Measurements from ENCODE around the gene TOMM20.
"Not testable (repeated sequence)": the region's sequence is repeated elsewhere in the genome, so short reads cannot be mapped to it uniquely, and the experiment has no call there.

Gene TOMM20

DNA sequence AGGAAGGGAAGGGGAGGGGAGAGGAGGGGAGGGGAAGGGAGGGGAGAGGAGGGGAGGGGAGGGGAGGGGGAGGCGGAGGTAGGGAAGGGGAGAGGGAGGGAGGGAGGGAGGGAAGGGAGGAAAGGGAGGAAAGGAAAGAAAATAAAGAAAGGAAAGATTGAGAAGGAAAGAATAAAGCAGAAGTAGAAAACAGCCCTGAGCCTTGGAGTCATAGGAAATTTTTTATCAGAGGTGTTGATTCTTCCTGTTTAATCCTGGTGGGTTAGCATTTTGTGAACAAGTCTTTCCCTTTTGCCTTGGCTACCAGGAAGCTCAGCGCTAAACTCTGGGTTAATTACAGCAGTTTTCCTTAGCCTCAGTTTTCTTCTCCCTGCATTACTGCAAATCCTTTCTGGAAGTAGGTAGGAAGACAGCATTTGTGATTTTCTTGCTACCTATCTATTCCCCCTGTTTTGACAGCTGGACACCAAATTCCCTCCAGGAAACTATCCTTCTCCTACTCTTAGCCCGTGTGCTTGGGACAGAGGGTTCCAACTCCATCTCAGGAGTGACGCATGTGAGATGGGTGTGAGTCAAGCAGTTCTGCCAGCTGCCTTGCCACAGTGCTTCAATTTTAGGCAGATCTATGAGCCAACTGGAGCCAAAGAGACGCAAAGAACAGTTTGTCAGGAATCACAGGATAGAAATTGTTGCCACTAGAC lies 26.9 kb downstream of the TOMM20 start:
- no peak for DNase-seq (ENCODE audit: low spot score)

DNA sequence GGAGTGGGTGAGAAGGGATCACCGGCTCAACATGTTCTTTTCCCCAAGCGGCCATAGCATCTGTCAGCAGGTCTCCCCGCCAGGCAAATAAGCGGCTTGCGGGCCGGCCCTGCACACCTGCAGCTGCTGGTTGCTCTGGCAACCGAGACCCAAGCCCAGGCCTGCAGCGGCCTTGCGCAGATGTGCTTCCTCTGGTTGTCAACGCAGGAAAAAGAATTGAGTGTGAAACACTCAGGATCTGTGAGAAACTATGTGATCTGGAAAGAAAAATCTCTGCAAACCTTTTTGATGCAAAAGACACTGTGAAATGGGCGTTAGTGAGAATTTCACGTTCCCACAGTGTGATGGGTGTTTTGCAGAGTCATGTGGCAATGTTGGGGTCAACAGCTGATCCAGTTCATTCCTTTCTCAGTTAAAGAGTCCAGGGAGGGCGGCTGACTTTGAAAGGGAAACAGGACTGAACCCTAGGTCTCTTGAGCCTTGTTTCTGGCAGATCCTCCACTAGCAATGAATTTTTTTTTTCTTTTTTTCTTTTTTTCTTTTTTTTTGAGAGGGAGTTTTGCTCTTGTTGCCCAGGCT lies 28.4 kb downstream of the TOMM20 start:
- peak; percentile 50 for DNase-seq (ENCODE audit: low spot score)

DNA sequence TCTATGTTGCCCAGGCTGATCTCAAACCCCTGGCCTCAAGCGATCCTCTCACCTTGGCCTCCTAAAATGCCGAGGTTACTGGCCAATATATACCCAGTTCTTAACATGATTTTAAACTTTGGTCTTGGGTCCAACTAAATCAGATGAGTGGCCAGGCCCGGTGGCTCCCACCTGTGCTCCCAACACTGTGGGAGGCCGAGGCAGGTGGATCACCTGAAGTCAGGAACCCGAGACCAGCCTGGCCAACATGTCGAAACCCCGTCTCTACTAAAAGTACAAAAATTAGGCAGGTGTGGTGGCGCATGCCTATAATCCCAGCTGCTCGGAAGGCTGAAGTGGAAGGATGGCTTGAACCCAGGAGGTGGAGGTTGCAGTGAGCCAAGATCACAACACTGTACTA lies 29.6 kb downstream of the TOMM20 start:
- no peak for DNase-seq (ENCODE audit: low spot score)

DNA sequence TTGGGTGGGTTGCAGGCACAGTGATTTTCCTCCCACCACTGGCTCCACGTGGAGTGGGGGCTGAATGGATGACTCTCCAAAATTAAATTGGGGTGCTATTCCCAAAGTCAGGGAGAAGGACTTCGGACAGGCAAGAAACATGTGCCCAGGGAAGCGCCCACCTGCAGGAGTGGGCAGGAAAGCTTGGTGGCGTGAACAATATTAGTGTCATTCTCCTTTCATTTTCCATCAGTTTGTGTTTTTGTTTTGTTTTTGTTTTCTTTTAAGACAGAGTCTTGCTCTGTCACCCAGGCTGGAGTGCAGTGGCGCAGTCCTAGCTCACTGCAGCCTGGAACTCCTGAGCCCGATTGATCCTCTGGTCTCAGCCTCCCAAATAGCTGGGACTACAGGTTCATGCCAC lies 30.1 kb downstream of the TOMM20 start:
- no peak for DNase-seq (ENCODE audit: low spot score)

DNA sequence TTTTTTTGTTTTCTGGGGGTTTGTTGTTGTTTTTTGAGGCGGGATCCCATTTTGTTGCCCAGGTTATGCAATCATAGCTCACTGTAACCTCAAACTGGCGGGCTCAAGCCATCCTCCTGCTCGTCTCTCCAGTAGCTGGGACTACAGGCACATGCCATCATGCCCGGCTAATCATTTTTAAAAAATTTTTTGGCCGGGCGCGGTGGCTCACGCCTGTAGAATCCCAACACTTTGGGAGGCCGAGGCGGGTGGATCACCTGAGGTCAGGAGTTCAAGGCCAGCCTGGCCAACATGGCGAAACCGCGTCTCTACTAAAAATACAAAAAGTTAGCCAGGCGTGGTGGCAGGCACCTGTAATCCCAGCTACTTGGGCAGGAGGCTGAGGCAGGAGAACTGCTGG lies 31.1 kb downstream of the TOMM20 start:
- DNase-seq (ENCODE audit: low spot score): not testable (repeated sequence)

DNA sequence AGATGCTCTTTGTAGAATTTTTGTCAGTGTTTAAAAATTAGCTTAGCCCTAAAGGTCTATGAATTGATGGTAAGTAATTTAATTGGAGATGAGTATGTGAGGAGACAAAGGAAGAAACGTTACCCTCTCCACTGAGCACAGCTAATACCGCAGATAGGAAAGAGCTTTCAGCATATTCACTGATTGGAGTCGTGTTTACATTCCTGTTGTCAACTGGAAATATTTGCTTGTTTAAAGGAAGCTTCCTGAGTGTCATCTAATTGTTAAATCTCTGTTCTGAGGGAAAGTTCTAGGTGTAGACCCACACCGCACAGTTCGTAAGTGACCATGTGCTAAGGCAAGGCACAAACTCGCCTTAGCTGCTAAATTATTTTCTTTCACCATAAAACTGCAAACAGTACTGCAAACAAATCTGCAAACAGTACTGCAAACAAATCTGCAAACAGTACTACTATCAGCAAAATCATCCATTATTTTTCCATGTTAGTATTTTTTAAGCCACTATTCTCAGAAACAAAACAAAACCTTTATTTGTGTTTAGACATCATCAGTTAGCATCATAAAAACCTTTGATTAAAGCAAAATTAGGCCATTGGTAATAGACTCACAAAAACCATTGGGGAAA lies 32.6 kb downstream of the TOMM20 start:
- DNase-seq (ENCODE audit: low spot score): no peak

DNA sequence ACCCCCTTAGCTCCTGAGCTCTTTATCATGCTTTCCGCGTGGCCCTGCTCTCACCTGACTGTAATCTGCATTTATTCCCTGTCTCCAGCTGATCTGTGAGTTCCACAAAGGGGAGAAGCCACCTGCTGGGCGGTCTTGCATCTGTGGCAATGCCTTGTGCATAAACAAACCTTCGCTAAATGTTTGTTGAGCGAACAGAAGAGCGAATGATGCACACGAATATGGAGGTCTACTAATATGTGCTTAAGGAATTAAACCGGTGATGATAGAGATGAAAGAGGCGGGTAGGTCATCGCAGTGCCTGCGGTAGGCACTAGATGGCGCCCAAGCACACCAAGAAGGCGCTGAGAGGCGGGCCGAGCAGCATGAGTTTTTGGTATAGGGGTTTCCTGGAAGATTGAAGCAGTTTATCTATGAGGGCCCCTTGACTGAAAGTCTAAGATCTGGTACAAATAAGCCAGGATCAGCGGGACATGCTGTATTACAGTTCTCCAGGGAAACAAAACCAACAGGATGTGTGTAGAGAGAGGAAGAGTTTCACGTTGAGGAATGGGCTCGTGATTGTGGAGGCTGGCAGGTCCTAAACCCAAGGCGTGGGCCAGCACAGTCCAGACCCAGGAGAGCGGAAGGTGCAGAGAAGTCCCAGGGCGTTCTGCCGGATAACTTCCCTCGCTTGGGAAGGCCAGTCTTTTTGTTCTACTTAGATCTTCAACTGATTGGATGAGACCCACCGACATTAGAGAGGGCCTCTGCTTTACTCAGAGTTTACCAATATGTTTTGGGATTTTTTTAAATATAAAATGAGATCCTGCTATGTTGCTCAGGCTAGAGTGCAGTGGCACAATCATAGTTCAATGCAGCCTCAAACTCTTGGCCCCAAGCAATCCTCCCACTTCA lies 34.7 kb downstream of the TOMM20 start:
- DNase-seq (ENCODE audit: low spot score): peak; percentile 90

DNA sequence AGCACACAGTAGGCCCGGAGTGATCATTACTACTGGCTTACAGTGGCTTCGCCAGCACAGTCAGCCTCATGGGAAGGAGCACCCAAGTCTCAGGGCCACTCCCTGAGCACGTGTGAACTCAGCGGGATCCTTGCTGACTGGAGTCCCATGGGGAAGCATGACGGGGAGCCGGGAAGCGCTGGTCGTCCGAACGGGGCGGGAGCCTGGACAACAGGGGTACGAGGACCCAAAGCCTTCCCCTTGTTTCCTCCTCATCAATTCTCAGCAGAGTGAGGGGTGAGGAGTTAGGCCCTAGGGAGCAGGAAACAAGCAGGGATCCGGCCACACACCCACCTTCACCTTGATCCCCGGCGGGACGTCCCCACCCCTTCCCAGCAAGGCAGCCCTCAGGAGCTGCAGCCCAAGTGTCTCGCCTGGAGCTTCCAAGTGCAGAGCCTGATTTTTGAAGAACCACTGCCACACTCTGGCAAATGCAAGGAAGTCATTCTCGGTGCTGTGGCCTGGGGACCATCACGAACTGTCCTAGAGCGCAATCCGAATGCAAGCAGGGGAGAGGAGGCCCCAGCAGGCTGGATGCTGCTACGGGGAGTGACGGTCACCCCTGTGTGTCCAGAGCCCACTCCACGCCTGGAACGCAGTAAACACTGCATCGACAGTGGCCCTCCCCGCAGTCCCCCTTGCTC lies 35.5 kb downstream of the TOMM20 start:
- peak; percentile 74 for DNase-seq (ENCODE audit: low spot score)

DNA sequence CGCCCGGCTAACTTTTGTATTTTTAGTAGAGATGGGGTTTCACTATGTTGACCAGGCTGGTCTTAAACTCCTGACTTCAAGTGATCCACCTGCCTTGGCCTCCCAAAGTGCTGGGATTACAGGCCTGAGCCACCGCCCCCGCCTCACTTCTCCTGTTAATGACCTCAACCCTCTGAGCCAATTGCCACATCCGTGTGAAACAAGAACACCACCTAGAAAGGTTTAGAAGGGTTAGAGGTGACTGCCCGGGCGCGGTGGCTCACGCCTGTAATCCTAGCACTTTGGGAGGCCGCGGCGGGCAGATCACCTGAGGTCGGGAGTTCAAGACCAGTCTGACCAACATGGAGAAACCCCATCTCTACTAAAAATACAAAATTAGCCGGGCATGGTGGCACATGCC lies 36.2 kb downstream of the TOMM20 start:
- DNase-seq (ENCODE audit: low spot score): not testable (repeated sequence)

DNA sequence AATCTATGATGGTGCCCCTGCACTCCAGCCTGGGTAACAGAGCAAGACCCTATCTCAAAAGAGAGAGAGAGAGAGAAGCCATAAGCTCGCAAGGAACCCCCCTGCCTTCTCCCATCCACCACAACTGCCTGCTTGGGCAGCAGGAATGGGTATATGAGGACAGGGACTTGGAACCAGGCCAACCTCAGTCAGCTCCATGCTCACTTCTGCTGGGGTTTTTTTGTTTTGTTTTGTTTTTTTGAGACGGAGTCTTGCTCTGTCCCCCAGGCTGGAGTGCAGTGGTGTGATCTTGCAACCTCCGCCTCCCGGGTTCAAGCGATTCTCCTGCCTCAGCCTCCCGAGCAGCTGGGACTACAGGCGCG lies 36.6 kb downstream of the TOMM20 start:
- not testable (repeated sequence) for DNase-seq (ENCODE audit: low spot score)

DNA sequence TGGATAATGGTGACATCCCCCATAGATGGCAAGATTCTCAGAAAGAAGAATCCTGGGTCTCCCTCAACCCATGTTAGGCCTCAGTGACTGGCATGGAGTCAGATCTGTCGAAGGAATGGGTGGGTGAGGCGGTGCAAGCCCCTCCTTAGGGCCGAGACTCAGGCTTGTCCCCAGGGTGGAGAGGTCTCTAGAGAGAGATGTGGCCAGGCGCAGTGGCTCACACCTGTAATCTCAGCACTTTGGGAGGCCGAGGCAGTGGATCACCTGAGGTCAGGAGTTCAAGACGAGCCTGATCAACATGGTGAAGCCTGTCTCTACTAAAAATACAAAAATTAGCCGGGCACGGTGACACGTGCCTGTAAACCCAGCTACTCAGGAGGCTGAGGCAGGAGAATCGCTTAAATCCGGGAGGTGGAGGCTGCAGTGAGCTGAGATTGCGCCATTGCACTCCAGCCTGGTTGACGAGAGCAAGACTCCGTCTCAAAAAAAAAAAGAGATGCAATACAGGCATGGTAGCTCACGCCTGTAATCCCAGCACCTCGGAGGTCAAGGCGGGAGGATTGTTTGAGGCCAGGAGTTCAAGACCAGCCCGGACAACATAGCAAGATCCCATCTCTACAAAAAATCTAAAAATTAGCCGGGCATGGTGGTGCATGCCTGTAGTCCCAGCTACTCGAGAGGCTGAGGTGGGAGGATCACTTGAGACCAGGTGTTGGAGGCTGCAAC lies 37.2 kb downstream of the TOMM20 start:
- not testable (repeated sequence) for DNase-seq (ENCODE audit: low spot score)

DNA sequence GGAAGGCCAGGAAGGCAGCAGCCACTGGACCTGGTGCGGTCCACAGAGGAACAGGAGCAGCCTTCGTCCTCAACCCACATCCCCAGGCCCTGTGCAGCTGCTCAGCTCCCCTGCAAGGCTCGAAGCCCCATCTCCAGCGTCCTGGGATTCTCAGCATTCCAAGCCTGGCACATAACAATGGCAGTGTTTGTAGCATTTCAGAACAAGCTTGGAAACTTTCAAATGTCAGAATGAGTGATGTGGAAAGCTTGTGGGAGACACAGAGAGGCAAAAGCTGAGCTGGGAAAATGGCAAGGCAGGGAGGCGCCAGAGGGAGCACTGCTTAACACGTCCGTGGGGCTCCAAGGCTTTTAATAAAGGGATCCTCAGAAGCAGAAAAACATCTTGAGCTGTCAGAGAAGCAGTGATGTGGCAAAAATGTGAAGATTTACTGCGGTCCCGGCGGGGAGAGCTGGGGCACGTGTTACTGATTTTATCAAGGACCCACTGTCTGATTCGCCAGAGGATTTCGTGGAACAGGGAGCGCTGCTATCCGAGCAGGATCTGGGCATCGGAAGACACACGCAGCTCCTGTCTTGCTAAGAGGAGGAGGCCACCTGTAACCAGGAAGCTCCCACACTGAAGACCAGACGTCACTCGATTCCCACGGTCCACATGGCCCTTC lies 38.1 kb downstream of the TOMM20 start:
- no peak for DNase-seq (ENCODE audit: low spot score)

DNA sequence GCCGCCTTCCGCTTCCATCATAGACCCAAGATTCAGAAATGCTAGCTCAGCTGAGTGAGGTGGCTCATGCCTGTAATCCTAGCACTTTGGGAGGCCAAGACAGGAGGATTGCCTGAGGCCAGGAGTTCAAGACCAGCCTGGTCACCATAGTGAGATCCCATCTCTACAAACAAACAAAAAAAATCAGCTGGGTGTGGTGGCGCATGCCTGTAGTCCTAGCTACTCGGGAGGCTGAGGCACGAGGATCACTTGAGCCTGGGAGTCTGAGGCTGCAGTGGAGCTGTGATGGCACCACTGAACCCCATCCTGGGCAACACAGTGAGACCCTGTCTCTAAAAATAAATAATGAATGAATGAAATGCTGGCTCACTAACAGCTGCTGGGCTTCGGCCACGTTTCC lies 39.7 kb downstream of the TOMM20 start:
- DNase-seq (ENCODE audit: low spot score): no peak

DNA sequence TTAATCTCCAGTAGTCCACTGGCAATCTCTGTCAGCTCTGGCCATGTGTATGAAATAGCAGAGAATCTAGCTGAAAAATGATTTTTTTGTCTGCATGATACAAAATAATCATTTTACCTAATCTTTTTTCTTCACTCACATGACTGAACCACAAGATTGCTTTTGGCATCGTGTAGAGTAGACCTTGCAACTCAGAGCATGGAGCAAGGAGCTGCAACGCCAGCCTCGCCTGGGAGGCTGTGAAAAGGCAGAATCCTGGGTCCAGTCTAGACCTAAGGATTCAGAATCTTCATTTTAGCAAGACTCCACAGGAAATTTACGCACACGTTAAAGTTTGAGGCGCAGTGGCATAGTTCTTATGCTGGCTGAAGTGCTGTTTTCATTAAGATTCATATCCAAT lies 40.2 kb downstream of the TOMM20 start:
- no peak for DNase-seq (ENCODE audit: low spot score)

DNA sequence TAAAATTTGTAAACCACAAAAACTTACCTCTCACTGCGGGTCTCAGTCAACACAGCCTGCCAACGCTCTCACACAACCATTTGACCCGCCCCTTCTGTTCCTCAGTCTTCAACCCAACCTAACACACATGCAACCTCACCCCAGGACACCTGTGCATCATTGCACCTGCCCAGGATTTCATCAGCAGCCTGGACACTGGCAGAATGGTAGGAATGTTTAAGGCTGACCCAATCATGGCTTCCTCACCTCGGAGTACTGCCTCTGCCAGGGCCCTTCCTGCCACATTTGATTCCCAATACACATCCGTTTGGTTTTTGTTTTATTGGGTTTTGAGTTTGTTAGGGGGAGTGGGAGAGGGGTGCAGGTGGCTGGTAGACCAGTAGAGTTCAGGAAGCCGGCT lies 40.7 kb downstream of the TOMM20 start:
- DNase-seq (ENCODE audit: low spot score): no peak

DNA sequence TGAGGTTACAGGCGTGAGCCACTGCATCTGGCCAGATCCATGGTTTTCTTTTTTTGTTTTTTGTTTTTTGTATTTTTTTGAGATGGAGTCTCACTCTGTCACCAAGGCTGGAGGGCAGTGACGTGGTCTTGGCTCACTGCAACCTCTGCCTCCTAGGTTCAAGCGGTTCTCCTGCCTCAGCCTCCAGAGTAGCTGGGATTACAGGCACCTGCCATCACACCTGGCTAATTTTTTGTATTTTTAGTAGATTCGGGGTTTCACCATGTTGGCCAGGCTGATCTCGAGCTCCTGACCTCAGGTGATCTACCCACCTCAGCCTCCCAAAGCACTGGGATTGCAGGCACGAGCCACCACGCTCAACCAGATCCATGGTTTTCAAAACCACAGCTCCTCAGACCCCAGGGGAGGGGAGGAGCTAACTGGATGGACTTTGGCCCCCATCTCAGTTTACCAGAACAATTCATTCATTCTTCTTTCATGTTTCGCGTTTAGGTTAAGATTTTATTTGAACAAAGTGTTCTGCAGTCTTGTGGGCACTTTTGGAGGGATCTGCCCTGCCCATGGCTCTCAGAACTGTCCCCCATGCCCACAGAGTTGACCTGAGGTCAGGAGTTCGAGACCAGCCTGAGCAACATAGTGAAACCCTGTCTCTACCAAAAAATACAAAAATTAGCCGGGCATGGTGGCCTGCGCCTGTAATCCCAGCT lies 43.1 kb downstream of the TOMM20 start:
- not testable (repeated sequence) for DNase-seq (ENCODE audit: low spot score)

DNA sequence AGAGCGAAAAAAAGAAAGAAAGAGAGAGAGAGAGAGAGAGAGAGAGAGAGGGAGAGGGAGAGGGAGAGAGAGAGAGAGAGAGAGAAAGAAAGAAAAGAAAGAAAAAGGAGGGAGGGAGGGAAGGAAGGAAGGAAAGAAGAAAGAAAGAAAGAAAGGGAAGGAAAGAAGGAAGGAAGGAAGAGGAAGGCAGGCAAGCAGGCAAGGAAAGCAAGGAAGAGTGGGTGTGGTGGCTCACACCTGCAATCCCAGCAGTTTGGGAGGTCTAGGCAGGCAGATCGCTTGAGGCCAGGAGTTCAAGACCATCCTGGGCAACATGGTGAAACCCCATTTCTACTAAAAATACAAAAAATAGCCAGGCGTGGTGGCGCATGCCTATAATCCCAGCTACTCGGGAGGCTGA lies 47.8 kb downstream of the TOMM20 start:
- not testable (repeated sequence) for DNase-seq (ENCODE audit: low spot score)

DNA sequence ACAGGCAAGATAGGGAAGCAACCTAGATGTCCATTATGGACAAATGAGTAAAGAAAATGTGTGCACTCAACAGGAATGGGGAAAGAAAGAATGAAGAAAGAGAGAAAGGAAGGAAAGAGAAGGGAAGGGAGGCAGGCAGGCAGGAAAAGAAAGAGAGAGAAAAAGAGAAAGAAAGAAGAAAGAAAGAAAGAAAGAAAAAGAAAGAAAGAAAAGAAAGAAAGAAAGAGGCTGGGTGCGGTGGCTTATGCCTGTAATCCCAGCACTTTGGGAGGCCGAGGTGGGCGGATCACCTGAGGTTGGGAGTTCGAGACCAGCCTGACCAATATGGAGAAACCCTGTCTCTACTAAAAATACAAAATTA lies 48.4 kb downstream of the TOMM20 start:
- not testable (repeated sequence) for DNase-seq (ENCODE audit: low spot score)

DNA sequence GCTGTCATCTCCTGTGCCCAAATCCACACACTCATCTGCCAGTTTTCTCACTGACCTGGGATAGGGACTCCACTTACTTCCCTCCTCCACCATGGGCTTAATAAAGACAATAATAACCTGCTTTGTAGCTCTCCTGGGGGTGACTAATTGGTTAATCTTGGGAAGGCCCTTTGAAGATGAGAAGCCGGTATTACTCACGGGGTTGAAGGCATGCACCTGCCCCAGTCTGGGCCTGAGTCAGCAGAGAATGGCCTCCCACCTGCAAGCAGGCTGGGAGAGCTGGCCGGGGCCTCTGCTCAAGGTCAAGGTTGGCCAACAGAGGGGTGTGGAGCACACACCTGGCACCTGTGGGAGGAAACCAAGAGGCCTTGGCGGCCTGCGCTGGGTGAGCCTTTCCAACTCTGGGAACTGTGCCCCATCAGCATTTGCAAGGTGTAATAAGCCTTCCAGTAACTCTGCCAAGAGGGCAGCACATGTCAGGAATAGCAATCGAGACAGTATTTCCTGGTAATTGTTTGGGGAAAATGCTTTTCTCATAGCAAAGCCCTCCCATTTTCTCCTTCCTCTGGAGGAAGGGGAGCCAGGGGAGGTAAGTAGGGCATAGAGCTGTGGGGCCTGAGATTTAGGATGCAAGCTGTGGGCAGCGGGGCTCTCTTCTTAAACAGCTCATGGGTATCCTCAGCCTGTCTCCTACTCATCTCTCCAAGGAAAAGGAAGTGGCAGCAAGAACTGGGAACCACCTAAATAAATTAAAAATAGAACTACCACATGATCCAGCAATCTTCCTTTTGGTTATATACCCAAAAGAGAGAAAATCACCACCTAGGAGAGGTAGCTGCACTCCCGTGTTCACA lies 49.0 kb downstream of the TOMM20 start:
- no peak for DNase-seq (ENCODE audit: low spot score)
